H7 (cell line): ENCODE results near the gene NR0B2. TPM values are rescaled to one million over a fixed set of nuclear protein-coding genes. Genes with fewer than 3 reads are reported as not detected.

Source experiments
- total RNA-seq: library from RNA; depleted of rRNA; stranded (reverse); fragments of >200 nt; shearing (Covaris generic); gene quantifications from 2 replicates; pipeline ENCODE4 v1.2.3, GENCODE V29; 2014; rRNA removed

NR0B2 gene
- total RNA-seq, 1 experiment from 2014 or later = not detected

Other genes starting within 250 kb of the NR0B2 start
- gene ARID1A, start 218.0 kb downstream of the NR0B2 start, total RNA-seq = 45.5 and 59.5 TPM in 2 replicates
- 28.3 TPM in 2 replicates for gene PIGV, start 126.0 kb downstream of the NR0B2 start, total RNA-seq
- gene ZDHHC18, start 87.3 kb downstream of the NR0B2 start, total RNA-seq = 45.5 and 50.0 TPM in 2 replicates
- gene SFN, start 50.8 kb downstream of the NR0B2 start, total RNA-seq = 7.5 and 11.3 TPM in 2 replicates
- 40.3 and 61.9 TPM in 2 replicates for gene GPN2, start 23.7 kb downstream of the NR0B2 start, total RNA-seq
- gene GPATCH3, start 13.5 kb downstream of the NR0B2 start, total RNA-seq = 16.1 and 23.7 TPM in 2 replicates
- 65.3 and 76.4 TPM in 2 replicates for gene NUDC, start 7.8 kb upstream of the NR0B2 start, total RNA-seq
- gene KDF1, start 46.5 kb upstream of the NR0B2 start, total RNA-seq = 14.4 and 14.6 TPM in 2 replicates
- 28.9 and 30.5 TPM in 2 replicates for gene TRNP1, start 79.7 kb upstream of the NR0B2 start, total RNA-seq
- gene TENT5B, start 98.9 kb upstream of the NR0B2 start, total RNA-seq = 128 and 154 TPM in 2 replicates
- gene SLC9A1, start 241.2 kb upstream of the NR0B2 start, total RNA-seq = 12.6 and 13.1 TPM in 2 replicates